ENCODE measurements around the gene CCDC71.

GRCh38 chr3:49119439-49119838 lies 46.7 kb downstream of the CCDC71 start:
- no peak for TF ChIP-seq ZNF565 (CRISPR knock-in tag; conservative IDR thresholded peaks at IDR 0.05; ENCODE audit: low read depth)
- TF ChIP-seq ZFP30 (CRISPR knock-in tag; IDR thresholded peaks at IDR 0.05), result no peak
- TF ChIP-seq TSHZ2 (CRISPR knock-in tag; IDR thresholded peaks at IDR 0.05), result no peak
- TF ChIP-seq CSDC2 (CRISPR knock-in tag; IDR thresholded peaks at IDR 0.05), result no peak
- TF ChIP-seq SNAI2 (CRISPR knock-in tag; IDR thresholded peaks at IDR 0.05), result no peak
- no peak for TF ChIP-seq CREB5 (CRISPR knock-in tag; IDR thresholded peaks at IDR 0.05; ENCODE audit: low read depth)

Measured in SK-N-SH treated with all-trans-retinoic acid at 6 μM for 48 hours (cell line).